Endothelial cell of umbilical vein (primary cell): ENCODE measurements around the gene ZSCAN16. TPM values are rescaled to one million over a fixed set of nuclear protein-coding genes. Genes with fewer than 3 reads are reported as not detected.

ENCODE experiments used
- BruUV-seq: library from RNA; stranded (reverse); fragments of 400-500 nt; replicated peaks from 2 replicates; lab custom pipeline; 2021; lab: Mats Ljungman, UMichigan
- CTCF ChIA-PET: fragments of 300-600, 350-600 bp; sonication (Branson Sonifier 250); formaldehyde crosslinking; loops from one replicate; lab custom pipeline; 2021; ENCODE audit warnings: antibody characterized with exemption, inconsistent platforms; lab: Charles Lee
- POLR2A ChIA-PET: fragments of 300-600, 350-600 bp; sonication (Branson Sonifier 250); formaldehyde crosslinking; loops from one replicate; lab custom pipeline; 2021; ENCODE audit warnings: antibody characterized with exemption, inconsistent platforms; lab: Charles Lee
- DNase-seq: peaks from one replicate; pipeline ENCODE4 v3.0.0-alpha.2; 2011; ENCODE audit warnings: low read depth, low spot score
- FAIRE-seq: peaks from 2 replicates; lab custom pipeline; 2011; peaks lifted over from hg19 to GRCh38; lab: Jason Lieb, UNC
- H2AFZ ChIP-seq: 2 replicates; pipeline ENCODE4 v1.6.0; 2012; ENCODE audit warnings: low read depth, low read length, control low read depth, inconsistent platforms
- H3K27ac ChIP-seq: 2 replicates; pipeline ENCODE4 v1.5.1; 2011; ENCODE audit warnings: low read depth, mild to moderate bottlenecking, control low read depth, low read length, moderate library complexity; ENCODE audit not compliant: insufficient read depth
- H3K27me3 ChIP-seq, 2 experiments: 2 replicates each; pipeline versions ENCODE4 v1.6.0 to v1.6.1; 2011; ENCODE audit warnings: low read length in 2 of 2, mixed read lengths in 1 of 2; ENCODE audit not compliant: control insufficient read depth in 2 of 2, insufficient read depth in 2 of 2
- H3K36me3 ChIP-seq, 2 experiments: 2 replicates in 1 of 2; 3 replicates in 1 of 2; pipeline ENCODE4 v1.5.1; 2011; ENCODE audit warnings: low read length in 2 of 2, mild to moderate bottlenecking in 1 of 2, moderate library complexity in 1 of 2; ENCODE audit not compliant: control insufficient read depth in 2 of 2, insufficient read depth in 2 of 2; ENCODE audit errors: extremely low read depth in 1 of 2
- H3K4me1 ChIP-seq: 3 replicates; pipeline ENCODE4 v1.5.1; 2011; ENCODE audit warnings: mild to moderate bottlenecking, low read length; ENCODE audit not compliant: control insufficient read depth, insufficient read depth; ENCODE audit errors: extremely low read depth
- H3K4me2 ChIP-seq: 2 replicates; pipeline ENCODE4 v1.6.1; 2011; ENCODE audit warnings: low read length, control low read depth, mixed read lengths; ENCODE audit not compliant: insufficient read depth
- H3K4me3 ChIP-seq, 3 experiments: fragments of 200-600 bp in 1 of 3; sonication (generic), shearing (Covaris generic) in 1 of 3; replicated peaks in 1 of 3; 2 replicates each; pipeline ENCODE4 v1.5.1; 2011 to 2016; ENCODE audit warnings: control low read depth in 3 of 3, low read length in 3 of 3, mild to moderate bottlenecking in 2 of 3, inconsistent platforms in 1 of 3, low read depth in 1 of 3, moderate library complexity in 1 of 3; ENCODE audit not compliant: insufficient read depth in 1 of 3
- H3K79me2 ChIP-seq: 2 replicates; pipeline ENCODE4 v1.6.0; 2012; ENCODE audit warnings: low read length, inconsistent platforms; ENCODE audit not compliant: control insufficient read depth, insufficient read depth
- H3K9ac ChIP-seq: replicated peaks from 2 replicates; pipeline ENCODE3; 2011; ENCODE audit warnings: low read length, control low read depth; ENCODE audit not compliant: insufficient read depth; ENCODE audit errors: extremely low read depth
- H3K9me1 ChIP-seq: replicated peaks from 3 replicates; pipeline ENCODE4 v1.6.0; 2011; ENCODE audit warnings: mild to moderate bottlenecking, low read length; ENCODE audit not compliant: control insufficient read depth, insufficient read depth; ENCODE audit errors: extremely low read depth
- H3K9me3 ChIP-seq: replicated peaks from 2 replicates; pipeline ENCODE4 v1.5.1; 2012; ENCODE audit warnings: low read length, inconsistent platforms; ENCODE audit not compliant: control insufficient read depth, insufficient read depth
- H4K20me1 ChIP-seq: replicated peaks from 2 replicates; pipeline ENCODE3; 2011; ENCODE audit warnings: mild to moderate bottlenecking, low read length; ENCODE audit not compliant: control insufficient read depth, insufficient read depth; ENCODE audit errors: extremely low read depth
- EZH2 ChIP-seq: IDR thresholded peaks from 2 replicates; pipeline ENCODE4 v1.6.1; 2012; ENCODE audit warnings: borderline replicate concordance, low read depth, mild to moderate bottlenecking, moderate library complexity, low read length, inconsistent platforms; ENCODE audit not compliant: severe bottlenecking
- FOS ChIP-seq: IDR thresholded peaks from 2 replicates; pipeline ENCODE4 v1.6.1; 2011; ENCODE audit warnings: mild to moderate bottlenecking, low read length, moderate library complexity, borderline replicate concordance; ENCODE audit not compliant: insufficient read depth
- GATA2 ChIP-seq: IDR thresholded peaks from 2 replicates; pipeline ENCODE4 v1.7.0; 2011; ENCODE audit warnings: low read depth, mild to moderate bottlenecking, moderate library complexity, mixed read lengths, low read length; ENCODE audit not compliant: insufficient read length, insufficient read depth
- JUN ChIP-seq: IDR thresholded peaks from 2 replicates; pipeline ENCODE4 v1.6.1; 2011; ENCODE audit warnings: borderline replicate concordance, low read depth; ENCODE audit not compliant: insufficient read length, insufficient read depth
- MYC ChIP-seq: IDR thresholded peaks from one replicate; pipeline ENCODE4 v1.6.1; 2011; ENCODE audit warnings: mild to moderate bottlenecking, low read depth, low read length
- POLR2A ChIP-seq: IDR thresholded peaks from 2 replicates; pipeline ENCODE4 v1.6.1; 2012; ENCODE audit warnings: low read depth, mild to moderate bottlenecking, control low read depth, low read length
- POLR2AphosphoS5 ChIP-seq: IDR thresholded peaks from 2 replicates; pipeline ENCODE4 v1.6.1; 2012; ENCODE audit warnings: low read depth, mild to moderate bottlenecking, control low read depth, low read length, moderate library complexity; ENCODE audit not compliant: insufficient read depth
- dilution Hi-C: fragments of 300-500 bp; cut with MboI; formaldehyde crosslinking; loops from one replicate; pipeline ENCODE4 v1.15.0; 2019; ENCODE audit warnings: low sequenced_read_pairs; ENCODE audit not compliant: extremely low pct_ligation_motif_present
- intact Hi-C: fragments of 100-400 bp; cut with micrococcal nuclease; formaldehyde crosslinking; loops from one replicate; pipeline ENCODE4 v1.10.0; 2022
- polyA plus RNA-seq, 4 experiments: library from polyadenylated mRNA; depleted of rRNA in 3 of 4; stranded (reverse) in 3 of 4; unstranded in 1 of 4; fragments of >200 nt; gene quantifications; 2 replicates each; pipeline versions ENCODE4 v1.2.1 to v1.2.3, GENCODE V29; 2011 to 2012; ENCODE audit warnings: missing spikeins in 1 of 4
- total RNA-seq: library from RNA; stranded (reverse); gene quantifications from 2 replicates; pipeline ENCODE4 v1.2.3, GENCODE V29; 2021
- TF ChIP-seq, protein P1 (sequence below): IDR thresholded peaks from 2 replicates; pipeline ENCODE4 v1.6.1; 2011; ENCODE audit not compliant: insufficient read depth, insufficient read length
- TF ChIP-seq, protein P2 (sequence below), 2 donors: IDR thresholded peaks; 1 replicate in 1 of 2; 2 replicates in 1 of 2; pipeline ENCODE4 v1.5.1; 2011; ENCODE audit warnings: low read length in 2 of 2, mild to moderate bottlenecking in 2 of 2, moderate library complexity in 2 of 2, control low read depth in 1 of 2, inconsistent platforms in 1 of 2, low read depth in 1 of 2; ENCODE audit not compliant: insufficient read depth in 1 of 2; ENCODE audit errors: extremely low read depth in 1 of 2

Gene ZSCAN16
- total and polyA plus RNA-seq, 2 donors (not counting 3 experiments of a cell fraction or from before 2014, with no cell fraction given): 4.9 to 7.7 TPM

DNA sequence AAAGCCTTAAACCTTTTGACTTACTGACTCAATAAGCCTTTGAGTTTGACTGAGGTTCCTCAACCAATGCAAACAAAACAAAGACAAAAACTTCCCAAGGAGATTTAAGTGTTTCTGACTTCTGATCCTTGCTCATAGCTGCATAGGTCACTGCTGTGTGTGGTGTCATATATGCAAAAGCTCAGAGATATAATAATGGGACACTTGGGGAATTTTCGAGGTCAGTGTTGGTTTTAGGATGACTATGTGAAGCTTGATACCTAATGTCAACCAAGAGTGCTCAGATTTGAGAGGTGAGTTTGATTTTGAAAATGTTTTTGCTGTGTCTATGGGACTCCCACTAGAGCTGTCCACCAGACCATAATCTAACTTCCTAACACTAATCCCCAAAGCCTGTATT, 43.5 kb downstream of the ZSCAN16 start:
- no TSS peak for BruUV-seq
- no peaks in the 10 kb centered on the region for H3K9me1 ChIP-seq
- FAIRE-seq (no peak), DNase-seq (no peak)
- no peak overlapping the region for H3K4me3 ChIP-seq
- H4K20me1 ChIP-seq: no peaks in the 10 kb centered on the region
- intact Hi-C loops: no loop called here
- POLR2A ChIA-PET: no interaction called here
- no peak overlapping the region for H3K27ac ChIP-seq
- H3K79me2 ChIP-seq: no peaks in the 10 kb centered on the region
- H3K36me3 ChIP-seq: no peaks in the 10 kb centered on the region
- no peak overlapping the region for H2AFZ ChIP-seq
- dilution Hi-C loops: no loop called here
- TF ChIP-seq FOS: no peak
- TF ChIP-seq MYC: no peak
- TF ChIP-seq POLR2AphosphoS5: no peak
- TF ChIP-seq POLR2A: no peak
- TF ChIP-seq, protein P1, sequence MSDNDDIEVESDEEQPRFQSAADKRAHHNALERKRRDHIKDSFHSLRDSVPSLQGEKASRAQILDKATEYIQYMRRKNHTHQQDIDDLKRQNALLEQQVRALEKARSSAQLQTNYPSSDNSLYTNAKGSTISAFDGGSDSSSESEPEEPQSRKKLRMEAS: no peak
- TF ChIP-seq EZH2: no peak
- TF ChIP-seq, protein P2, sequence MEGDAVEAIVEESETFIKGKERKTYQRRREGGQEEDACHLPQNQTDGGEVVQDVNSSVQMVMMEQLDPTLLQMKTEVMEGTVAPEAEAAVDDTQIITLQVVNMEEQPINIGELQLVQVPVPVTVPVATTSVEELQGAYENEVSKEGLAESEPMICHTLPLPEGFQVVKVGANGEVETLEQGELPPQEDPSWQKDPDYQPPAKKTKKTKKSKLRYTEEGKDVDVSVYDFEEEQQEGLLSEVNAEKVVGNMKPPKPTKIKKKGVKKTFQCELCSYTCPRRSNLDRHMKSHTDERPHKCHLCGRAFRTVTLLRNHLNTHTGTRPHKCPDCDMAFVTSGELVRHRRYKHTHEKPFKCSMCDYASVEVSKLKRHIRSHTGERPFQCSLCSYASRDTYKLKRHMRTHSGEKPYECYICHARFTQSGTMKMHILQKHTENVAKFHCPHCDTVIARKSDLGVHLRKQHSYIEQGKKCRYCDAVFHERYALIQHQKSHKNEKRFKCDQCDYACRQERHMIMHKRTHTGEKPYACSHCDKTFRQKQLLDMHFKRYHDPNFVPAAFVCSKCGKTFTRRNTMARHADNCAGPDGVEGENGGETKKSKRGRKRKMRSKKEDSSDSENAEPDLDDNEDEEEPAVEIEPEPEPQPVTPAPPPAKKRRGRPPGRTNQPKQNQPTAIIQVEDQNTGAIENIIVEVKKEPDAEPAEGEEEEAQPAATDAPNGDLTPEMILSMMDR (IDR thresholded peaks at IDR 0.05; ENCODE audit: extremely low read depth in 1 of 2, insufficient read depth in 1 of 2, low read depth in 1 of 2, low read length in 2 of 2): no peak
- TF ChIP-seq JUN: no peak
- TF ChIP-seq GATA2: no peak
- no peaks in the 10 kb centered on the region for H3K4me1 ChIP-seq
- CTCF ChIA-PET: no interaction called here
- H3K9me3 ChIP-seq: no peaks in the 10 kb centered on the region
- H3K4me2 ChIP-seq: no peak overlapping the region
- H3K27me3 ChIP-seq: peaks cover 0 to 4% of the 10 kb centered on the region in 2 experiments
- H3K9ac ChIP-seq: no peak overlapping the region
